ENCODE results near the gene AMIGO2. TPM values are rescaled to one million over a fixed set of nuclear protein-coding genes. Genes with fewer than 3 reads are reported as not detected.
"Not testable (repeated sequence)": the region's sequence is repeated elsewhere in the genome, so short reads cannot be mapped to it uniquely, and the experiment has no call there.

Gene AMIGO2
- total RNA-seq, 6 experiments from 2014 or later = 0.88 to 4.3 (median 1.9) TPM

- H3K27me3 ChIP-seq = no peaks in the 10 kb centered on the region
- no peaks in the 10 kb centered on the region for H3K9me3 ChIP-seq
- no peaks in the 10 kb centered on the region for H3K36me3 ChIP-seq
- 52% methylated on average over 6 of the region's 6 CpGs for WGBS (ENCODE audit: insufficient coverage, low coverage, low lambda C conversion rate, missing lambda C conversion rate)
- no peak for ATAC-seq
- no peak for TF ChIP-seq CTCF (IDR thresholded peaks at IDR 0.05)
- no peak for TF ChIP-seq POLR2A (IDR thresholded peaks at IDR 0.05)
- no peak overlapping the region for H3K4me3 ChIP-seq
- no peak overlapping the region for H3K27ac ChIP-seq
- no peak for DNase-seq
- H3K4me1 ChIP-seq = no peaks in the 10 kb centered on the region
- intact Hi-C loops (cut with DNase I) = no loop called here
Measured at GRCh38 chr12:47066278-47067025, 13.3 kb downstream of the AMIGO2 start.

- Histone ChIP-seq H3K36me3 (no peaks in the 10 kb centered on the region), H3K27ac (no peak overlapping the region), H3K4me3 (no peak overlapping the region), H3K4me1 (no peaks in the 10 kb centered on the region), H3K9me3 (no peaks in the 10 kb centered on the region), H3K27me3 (no peaks in the 10 kb centered on the region)
- WGBS (ENCODE audit: insufficient coverage, low coverage, low lambda C conversion rate, missing lambda C conversion rate) = 75% methylated on average over 1 of the region's 1 CpG
- TF ChIP-seq POLR2A (IDR thresholded peaks at IDR 0.05) = no peak
- TF ChIP-seq CTCF (IDR thresholded peaks at IDR 0.05) = no peak
- no peak for DNase-seq
- intact Hi-C loops (cut with DNase I) = no loop called here
- ATAC-seq = no peak
Measured at GRCh38 chr12:47065546-47065945, 14.2 kb downstream of the AMIGO2 start.

- intact Hi-C loops (cut with DNase I) = not testable (repeated sequence)
Measured at GRCh38 chr12:47058640-47059039, 21.1 kb downstream of the AMIGO2 start.

GRCh38 chr12:47056944-47057343, 22.8 kb downstream of the AMIGO2 start:
- H3K36me3 ChIP-seq; H3K27ac ChIP-seq; DNase-seq; H3K9me3 ChIP-seq; H3K27me3 ChIP-seq; intact Hi-C loops (cut with DNase I); H3K4me1 ChIP-seq; ATAC-seq; H3K4me3 ChIP-seq: not testable (repeated sequence)
- WGBS (ENCODE audit: insufficient coverage, low coverage, low lambda C conversion rate, missing lambda C conversion rate) = 41% methylated on average over 3 of the region's 12 CpGs

More at GRCh38 chr12:47058640-47059039, 21.1 kb downstream of the AMIGO2 start:
- H3K9me3 ChIP-seq, H3K36me3 ChIP-seq, DNase-seq, H3K4me1 ChIP-seq, H3K27me3 ChIP-seq, H3K4me3 ChIP-seq, H3K27ac ChIP-seq, ATAC-seq: not testable (repeated sequence)
- WGBS (ENCODE audit: insufficient coverage, low coverage, low lambda C conversion rate, missing lambda C conversion rate) = 70% methylated on average over 2 of the region's 2 CpGs

GRCh38 chr12:47055856-47056255, 23.9 kb downstream of the AMIGO2 start:
- H3K36me3 ChIP-seq; H3K9me3 ChIP-seq; H3K4me3 ChIP-seq; H3K27ac ChIP-seq; ATAC-seq; H3K4me1 ChIP-seq; H3K27me3 ChIP-seq; DNase-seq; intact Hi-C loops (cut with DNase I): not testable (repeated sequence)
- 52% methylated on average over 3 of the region's 3 CpGs for WGBS (ENCODE audit: insufficient coverage, low coverage, low lambda C conversion rate, missing lambda C conversion rate)

GRCh38 chr12:47054659-47055058, 25.1 kb downstream of the AMIGO2 start:
- H3K4me1 ChIP-seq = no peaks in the 10 kb centered on the region
- DNase-seq (no peak), ATAC-seq (peak in 1 of 4 donors; percentile 22)
- no peaks in the 10 kb centered on the region for H3K36me3 ChIP-seq
- peaks cover 0 to 3% (median 0%) of the 10 kb centered on the region in 4 donors for H3K9me3 ChIP-seq
- WGBS (ENCODE audit: insufficient coverage, low coverage, low lambda C conversion rate, missing lambda C conversion rate) = 70% methylated on average over 4 of the region's 4 CpGs
- intact Hi-C loops (cut with DNase I) = no loop called here
- H3K4me3 ChIP-seq = no peak overlapping the region
- TF ChIP-seq POLR2A (IDR thresholded peaks at IDR 0.05) (no peak), CTCF (IDR thresholded peaks at IDR 0.05) (no peak)
- no peak overlapping the region for H3K27ac ChIP-seq
- H3K27me3 ChIP-seq = no peaks in the 10 kb centered on the region
